ENCODE data around the gene P4HA1. TPM values are rescaled to one million over a fixed set of nuclear protein-coding genes. Genes with fewer than 3 reads are reported as not detected.

Gene P4HA1
- total and polyA plus RNA-seq, 9 of the 15 experiments (the other 6 are each of a cell fraction or from before 2014, with no cell fraction given) = 20.2 to 177 (median 28.6) TPM

- TF ChIP-seq ZNF518B (CRISPR knock-in tag; IDR thresholded peaks at IDR 0.05) = no peak
Measured at GRCh38 chr10:73086816-73087215, 9.8 kb downstream of the P4HA1 start (continued).

- ATAC-seq (no peak), FAIRE-seq (no peak), DNase-seq (ENCODE audit: extremely low read depth in 1 of 4, low spot score in 3 of 4) (no peak)
- H3K36me3 ChIP-seq (ENCODE audit: control insufficient read depth, insufficient read depth, low read length) = peaks cover 3% of the 10 kb centered on the region; the same call in 2 of the 3 replicates
- no peak overlapping the region for H3K27ac ChIP-seq (ENCODE audit: extremely low read depth, low read depth, low read length)
- ChIA-PET CTCF (ENCODE audit: low intra/inter-chr PET ratio) (no interaction called here), POLR2A (interaction anchor here (1.3 to 3.5 kb wide), 3 partner anchors 10 to 23 kb away, joined by 3 to 45 read pairs (median 4); partner anchors contain the start of gene P4HA1)
- no peak overlapping the region for H3K4me3 ChIP-seq
- TF ChIP-seq ZNF121 (CRISPR knock-in tag; conservative IDR thresholded peaks at IDR 0.05) = peak; percentile 30; the same call in 1 of the 2 replicates
- TF ChIP-seq ZNF316 (IDR thresholded peaks at IDR 0.05) = no peak
- peaks cover 27% of the 10 kb centered on the region for H4K20me1 ChIP-seq (replicated peaks; ENCODE audit: control insufficient read depth, insufficient read depth, low read length)
- WGBS (ENCODE audit: insufficient coverage, low coverage, missing lambda C conversion rate) = 68% methylated on average over 5 of the region's 5 CpGs
- intact Hi-C loops (cut with micrococcal nuclease) = no loop called here
- H3K9ac ChIP-seq (ENCODE audit: insufficient read depth in 1 of 2, low read depth in 2 of 2, low read length in 2 of 2) = no peak overlapping the region
- in situ Hi-C loops (cut with MboI) = no loop called here
- no peak overlapping the region for H3K4me2 ChIP-seq (ENCODE audit: insufficient read depth, low read length)
- no peaks in the 10 kb centered on the region for H3K9me1 ChIP-seq (ENCODE audit: control insufficient read depth, insufficient read depth, low read length)
- peaks cover 4 to 24% of the 10 kb centered on the region in 2 experiments; a peak in 3 of 5 replicates for H3K4me1 ChIP-seq (replicated peaks in 1 of 2; ENCODE audit: control insufficient read depth in 2 of 2, insufficient read depth in 2 of 2, low read length in 2 of 2)
- H3K27me3 ChIP-seq (ENCODE audit: control insufficient read depth in 2 of 2, insufficient read depth in 2 of 2, low read length in 2 of 2) = no peaks in the 10 kb centered on the region
- no TSS peak for BruUV-seq (replicated peaks)
- no peaks in the 10 kb centered on the region for H3K9me3 ChIP-seq (replicated peaks; ENCODE audit: control insufficient read depth, insufficient read depth, low read depth, low read length)
- H3K79me2 ChIP-seq (ENCODE audit: control insufficient read depth, insufficient read depth, low read length) = peaks cover 94% of the 10 kb centered on the region
- no peak overlapping the region for H2AFZ ChIP-seq (ENCODE audit: low read depth, low read length)
Measured at GRCh38 chr10:73084209-73084608, 12.5 kb downstream of the P4HA1 start.
